ENCODE results near the gene C5orf47. TPM values are rescaled to one million over a fixed set of nuclear protein-coding genes. Genes with fewer than 3 reads are reported as not detected.

C5orf47 gene
- total RNA-seq, 6 experiments from 2014 or later, result not detected

- intact Hi-C loops (cut with DNase I), result no loop called here
- H3K9me3 ChIP-seq, result no peaks in the 10 kb centered on the region
- H3K4me3 ChIP-seq, result no peak overlapping the region
- no peaks in the 10 kb centered on the region for H3K36me3 ChIP-seq
- H3K27me3 ChIP-seq, result no peaks in the 10 kb centered on the region
- H3K4me1 ChIP-seq, result no peaks in the 10 kb centered on the region
- no peak for ATAC-seq
- 84% methylated on average over 2 of the region's 2 CpGs for WGBS (ENCODE audit: insufficient coverage, low coverage, low lambda C conversion rate, missing lambda C conversion rate)
- TF ChIP-seq, protein P1, sequence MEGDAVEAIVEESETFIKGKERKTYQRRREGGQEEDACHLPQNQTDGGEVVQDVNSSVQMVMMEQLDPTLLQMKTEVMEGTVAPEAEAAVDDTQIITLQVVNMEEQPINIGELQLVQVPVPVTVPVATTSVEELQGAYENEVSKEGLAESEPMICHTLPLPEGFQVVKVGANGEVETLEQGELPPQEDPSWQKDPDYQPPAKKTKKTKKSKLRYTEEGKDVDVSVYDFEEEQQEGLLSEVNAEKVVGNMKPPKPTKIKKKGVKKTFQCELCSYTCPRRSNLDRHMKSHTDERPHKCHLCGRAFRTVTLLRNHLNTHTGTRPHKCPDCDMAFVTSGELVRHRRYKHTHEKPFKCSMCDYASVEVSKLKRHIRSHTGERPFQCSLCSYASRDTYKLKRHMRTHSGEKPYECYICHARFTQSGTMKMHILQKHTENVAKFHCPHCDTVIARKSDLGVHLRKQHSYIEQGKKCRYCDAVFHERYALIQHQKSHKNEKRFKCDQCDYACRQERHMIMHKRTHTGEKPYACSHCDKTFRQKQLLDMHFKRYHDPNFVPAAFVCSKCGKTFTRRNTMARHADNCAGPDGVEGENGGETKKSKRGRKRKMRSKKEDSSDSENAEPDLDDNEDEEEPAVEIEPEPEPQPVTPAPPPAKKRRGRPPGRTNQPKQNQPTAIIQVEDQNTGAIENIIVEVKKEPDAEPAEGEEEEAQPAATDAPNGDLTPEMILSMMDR (IDR thresholded peaks at IDR 0.05), result no peak
- TF ChIP-seq POLR2A (IDR thresholded peaks at IDR 0.05), result no peak
- H3K27ac ChIP-seq, result no peak overlapping the region
- no peak for DNase-seq
Measured at GRCh38 chr5:174030286-174030685, 41.3 kb downstream of the C5orf47 start.

DNA sequence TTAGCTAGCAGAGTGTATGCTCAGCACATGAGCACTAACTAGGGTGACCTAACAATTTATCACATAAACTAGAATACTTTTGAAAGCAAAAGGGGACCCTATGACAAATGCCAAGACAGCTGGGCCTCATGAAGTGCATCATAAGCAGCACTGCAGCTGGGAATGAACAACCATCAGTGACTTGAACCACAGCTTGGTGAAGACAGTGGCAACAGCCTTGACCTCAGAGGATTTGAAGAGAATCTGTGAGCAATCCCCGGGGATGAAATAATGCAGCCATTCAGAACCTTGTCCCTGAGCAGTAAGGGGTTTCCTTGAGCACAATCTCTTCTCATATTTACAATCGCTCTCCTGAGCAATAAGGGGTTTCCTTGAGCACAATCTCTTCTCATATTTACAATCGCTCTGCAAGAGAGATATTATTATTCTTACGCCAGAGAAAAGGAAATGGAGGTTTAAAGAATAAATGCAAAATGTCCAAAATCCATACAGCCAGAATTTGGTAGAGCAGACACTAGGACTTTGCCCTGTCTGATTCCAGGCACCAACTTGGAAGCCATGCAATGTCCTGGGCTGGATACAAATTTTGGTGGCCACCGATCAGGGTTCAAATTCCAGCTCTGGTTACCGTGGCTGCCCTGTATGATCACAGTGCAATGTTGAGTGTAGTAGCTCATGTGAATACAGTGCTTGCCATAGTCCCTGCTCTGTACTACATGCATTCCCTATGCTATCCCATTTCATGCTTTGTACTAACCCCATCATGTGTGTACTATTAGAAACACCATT lies 55.7 kb downstream of the C5orf47 start:
- Histone ChIP-seq H3K27ac (no peak overlapping the region), H3K27me3 (no peaks in the 10 kb centered on the region), H3K4me3 (no peak overlapping the region), H3K36me3 (no peaks in the 10 kb centered on the region), H3K4me1 (peaks cover 0 to 8% (median 2%) of the 10 kb centered on the region in 4 donors), H3K9me3 (no peaks in the 10 kb centered on the region)
- intact Hi-C loops (cut with DNase I), result loop anchor here in 1 of 2 donors (5.0 kb wide), 1 partner anchor 268 kb away; no protein-coding TSS in a partner anchor
- 59% methylated on average over 6 of the region's 6 CpGs for WGBS (ENCODE audit: insufficient coverage, low coverage, low lambda C conversion rate, missing lambda C conversion rate)
- DNase-seq (peak in 1 of 3 donors; percentile 71), ATAC-seq (peak; percentile 63 to 73 (median 68))
- TF ChIP-seq, protein P1 (IDR thresholded peaks at IDR 0.05), result no peak
- no peak for TF ChIP-seq POLR2A (IDR thresholded peaks at IDR 0.05)

DNA sequence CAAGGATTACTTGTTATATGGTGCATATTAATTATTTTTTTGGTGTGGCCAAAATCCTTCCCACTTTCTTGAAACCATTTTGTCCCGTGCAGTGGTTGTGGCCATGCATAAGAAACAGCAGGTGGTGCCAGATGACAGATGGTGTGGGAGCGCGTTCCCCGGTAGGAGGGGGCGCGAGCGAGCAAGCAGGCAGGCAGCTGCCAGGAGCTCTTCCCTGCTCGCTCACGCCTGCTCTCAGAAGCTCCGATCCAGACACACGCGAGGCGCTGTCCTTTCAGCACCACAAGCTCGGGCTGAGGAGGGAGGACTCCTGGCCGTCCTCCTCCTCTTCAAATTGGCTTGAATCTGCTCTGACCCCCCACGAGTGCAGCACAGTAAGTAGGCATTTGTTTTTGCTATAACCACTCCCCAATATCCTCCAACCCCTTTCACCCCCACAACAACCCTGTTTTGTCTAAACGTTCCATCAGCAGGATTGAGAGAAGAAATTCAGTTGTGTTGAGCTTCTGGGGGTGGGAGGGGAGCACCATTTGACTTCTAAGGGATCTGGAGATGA lies 56.6 kb downstream of the C5orf47 start, which contains the start of gene NSG2:
Gene NSG2 (plus strand): TSS at position 237 of the 556 bp plus-strand sequence. CDS start 1,050 bp downstream, outside the sequence.
- H3K9me3 ChIP-seq, result no peaks in the 10 kb centered on the region
- no peak within 1 kb of the TSS for H3K27ac ChIP-seq
- intact Hi-C loops (cut with DNase I), result loop anchor here in 1 of 2 donors (5.0 kb wide), 1 partner anchor 267 kb away; no protein-coding TSS in a partner anchor
- no peaks in the 10 kb centered on the region for H3K36me3 ChIP-seq
- TF ChIP-seq, protein P1 (IDR thresholded peaks at IDR 0.05), result peak; percentile 61 to 80 (median 76)
- no peak for TF ChIP-seq POLR2A (IDR thresholded peaks at IDR 0.05)
- H3K4me3 ChIP-seq, result no peak within 1 kb of the TSS
- DNase-seq, result peak; percentile 87 to 90 (median 89)
- no peaks in the 10 kb centered on the region for H3K27me3 ChIP-seq
- 7% methylated on average over 16 of the region's 17 CpGs for WGBS (ENCODE audit: insufficient coverage, low coverage, low lambda C conversion rate, missing lambda C conversion rate)
- peak; percentile 97 to 100 (median 100) for ATAC-seq
- peaks cover 0 to 8% (median 2%) of the 10 kb centered on the region in 4 donors for H3K4me1 ChIP-seq

- Histone ChIP-seq H3K27me3 (no peaks in the 10 kb centered on the region), H3K4me1 (peaks cover 0 to 8% (median 2%) of the 10 kb centered on the region in 4 donors), H3K27ac (no peak overlapping the region), H3K9me3 (no peaks in the 10 kb centered on the region), H3K36me3 (no peaks in the 10 kb centered on the region), H3K4me3 (no peak overlapping the region)
- 36% methylated on average over 4 of the region's 5 CpGs for WGBS (ENCODE audit: insufficient coverage, low coverage, low lambda C conversion rate, missing lambda C conversion rate)
- ATAC-seq, result no peak
- no peak for TF ChIP-seq POLR2A (IDR thresholded peaks at IDR 0.05)
- TF ChIP-seq, protein P1 (IDR thresholded peaks at IDR 0.05), result no peak
- intact Hi-C loops (cut with DNase I), result loop anchor here in 1 of 2 donors (5.0 kb wide), 1 partner anchor 266 kb away; no protein-coding TSS in a partner anchor
- DNase-seq, result no peak
Measured at GRCh38 chr5:174046558-174046957, 57.6 kb downstream of the C5orf47 start.
